ENCODE results near the gene SHCBP1. TPM values are rescaled to one million over a fixed set of nuclear protein-coding genes. Genes with fewer than 3 reads are reported as not detected.
A peak's percentile ranks its signal among the peaks of the same experiment; 100 is the strongest.

Gene SHCBP1
- total and polyA plus RNA-seq, 2 of the 13 experiments (the other 11 are each of a cell fraction or from before 2014, with no cell fraction given) = 15.7 to 33.0 TPM

DNA sequence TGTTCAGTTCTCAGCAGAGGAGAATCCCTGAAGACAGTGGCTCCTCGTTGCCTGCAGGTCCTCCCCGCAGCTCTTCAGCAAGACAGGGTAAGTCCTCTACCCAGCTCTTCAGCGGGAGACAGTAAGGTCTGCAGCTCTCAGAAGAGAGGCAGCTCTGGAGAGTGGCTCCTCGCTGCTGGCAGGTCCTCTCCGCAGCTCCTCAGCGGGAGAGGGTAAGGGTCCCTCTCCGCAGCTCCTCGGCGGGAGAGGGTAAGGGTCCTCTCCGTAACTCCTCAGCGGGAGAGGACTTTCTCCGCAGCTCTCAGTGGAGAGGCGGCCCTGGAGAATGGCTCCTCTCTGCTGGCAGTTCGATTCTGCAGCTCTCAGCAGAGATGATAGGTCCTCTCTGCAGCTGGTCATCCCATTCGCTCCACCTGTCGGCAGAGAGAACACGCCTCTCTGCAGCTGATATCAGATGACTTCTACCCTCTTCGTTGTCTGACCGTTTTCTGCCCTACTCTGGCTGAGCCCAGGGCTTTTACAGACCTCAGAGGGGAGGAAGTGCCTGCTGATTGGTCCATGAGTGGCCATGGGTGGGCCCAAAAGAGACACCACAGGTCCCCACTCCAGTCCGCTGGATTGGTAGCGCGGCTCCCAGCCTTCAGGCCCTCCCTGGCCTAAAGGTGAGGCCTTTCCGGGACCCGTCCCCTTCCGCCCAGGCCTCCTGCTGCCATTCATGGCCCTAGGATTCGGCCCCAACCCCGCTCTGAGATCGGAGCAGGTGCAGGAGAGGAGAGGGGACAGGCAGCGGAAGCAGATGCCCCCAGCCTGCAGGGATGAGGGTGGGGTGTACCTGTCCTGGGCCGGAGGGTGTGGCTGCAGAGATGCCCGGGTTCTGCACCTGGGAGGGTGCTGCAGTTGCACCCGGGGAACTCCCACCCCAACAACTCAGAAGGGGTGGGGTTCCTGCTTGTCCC lies 11.9 kb upstream of the SHCBP1 start (continued):
- TF ChIP-seq, protein P1, sequence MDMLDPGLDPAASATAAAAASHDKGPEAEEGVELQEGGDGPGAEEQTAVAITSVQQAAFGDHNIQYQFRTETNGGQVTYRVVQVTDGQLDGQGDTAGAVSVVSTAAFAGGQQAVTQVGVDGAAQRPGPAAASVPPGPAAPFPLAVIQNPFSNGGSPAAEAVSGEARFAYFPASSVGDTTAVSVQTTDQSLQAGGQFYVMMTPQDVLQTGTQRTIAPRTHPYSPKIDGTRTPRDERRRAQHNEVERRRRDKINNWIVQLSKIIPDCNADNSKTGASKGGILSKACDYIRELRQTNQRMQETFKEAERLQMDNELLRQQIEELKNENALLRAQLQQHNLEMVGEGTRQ (IDR thresholded peaks at IDR 0.05; ENCODE audit: low read depth, low read length) = no peak
- TF ChIP-seq, protein P1 (CRISPR knock-in tag; IDR thresholded peaks at IDR 0.05; ENCODE audit: borderline replicate concordance) = peak; percentile 9; the same call in 1 of the 2 replicates
- TF ChIP-seq ZNF136 (CRISPR knock-in tag; IDR thresholded peaks at IDR 0.05; ENCODE audit: low read depth) (0 out of 2 replicates have a peak, but pooled peaks have one; percentile 12), HNRNPH1 (optimal IDR thresholded peaks at IDR 0.05; ENCODE audit: low read depth, low read length) (no peak), GZF1 (CRISPR knock-in tag; IDR thresholded peaks at IDR 0.05) (0 out of 2 replicates have a peak, but pooled peaks have one; percentile 27), ZMYM3 (CRISPR knock-in tag; IDR thresholded peaks at IDR 0.05) (peak; percentile 50; the same call in 1 of the 2 replicates), ZNF367 (CRISPR knock-in tag; IDR thresholded peaks at IDR 0.05; ENCODE audit: borderline replicate concordance) (no peak), ZNF558 (CRISPR knock-in tag; IDR thresholded peaks at IDR 0.05; ENCODE audit: borderline replicate concordance) (peak; percentile 59; the same call in 1 of the 2 replicates), CCAR2 (optimal IDR thresholded peaks at IDR 0.05; ENCODE audit: low read depth, low read length) (no peak), ZNF292 (CRISPR knock-in tag; IDR thresholded peaks at IDR 0.05; ENCODE audit: borderline replicate concordance, low read depth) (peak; percentile 80), KDM5A (IDR thresholded peaks at IDR 0.05; ENCODE audit: borderline replicate concordance, low read length) (no peak), DNMT1 (CRISPR knock-in tag; IDR thresholded peaks at IDR 0.05) (no peak), SATB2 (CRISPR knock-in tag; IDR thresholded peaks at IDR 0.05) (no peak), SMAD3 (CRISPR knock-in tag; IDR thresholded peaks at IDR 0.05) (0 out of 2 replicates have a peak, but pooled peaks have one; percentile 22), PCBP1 (IDR thresholded peaks at IDR 0.05; ENCODE audit: borderline replicate concordance, low read depth, low read length) (0 out of 2 replicates have a peak, but pooled peaks have one; percentile 55), ZNF652 (CRISPR knock-in tag; IDR thresholded peaks at IDR 0.05; ENCODE audit: borderline replicate concordance, low read depth) (no peak), KLF13 (CRISPR knock-in tag; IDR thresholded peaks at IDR 0.05) (no peak), NR2F1 (CRISPR knock-in tag; IDR thresholded peaks at IDR 0.05) (peak in 1 of 2 experiments; percentile 31; a peak in 1 of 4 replicates), ZFP90 (CRISPR knock-in tag; IDR thresholded peaks at IDR 0.05; ENCODE audit: borderline replicate concordance) (peak; percentile 60; the same call in 1 of the 2 replicates)
- TF ChIP-seq, protein P2, sequence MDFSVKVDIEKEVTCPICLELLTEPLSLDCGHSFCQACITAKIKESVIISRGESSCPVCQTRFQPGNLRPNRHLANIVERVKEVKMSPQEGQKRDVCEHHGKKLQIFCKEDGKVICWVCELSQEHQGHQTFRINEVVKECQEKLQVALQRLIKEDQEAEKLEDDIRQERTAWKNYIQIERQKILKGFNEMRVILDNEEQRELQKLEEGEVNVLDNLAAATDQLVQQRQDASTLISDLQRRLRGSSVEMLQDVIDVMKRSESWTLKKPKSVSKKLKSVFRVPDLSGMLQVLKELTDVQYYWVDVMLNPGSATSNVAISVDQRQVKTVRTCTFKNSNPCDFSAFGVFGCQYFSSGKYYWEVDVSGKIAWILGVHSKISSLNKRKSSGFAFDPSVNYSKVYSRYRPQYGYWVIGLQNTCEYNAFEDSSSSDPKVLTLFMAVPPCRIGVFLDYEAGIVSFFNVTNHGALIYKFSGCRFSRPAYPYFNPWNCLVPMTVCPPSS (IDR thresholded peaks at IDR 0.05) = no peak
- TF ChIP-seq, protein P3, sequence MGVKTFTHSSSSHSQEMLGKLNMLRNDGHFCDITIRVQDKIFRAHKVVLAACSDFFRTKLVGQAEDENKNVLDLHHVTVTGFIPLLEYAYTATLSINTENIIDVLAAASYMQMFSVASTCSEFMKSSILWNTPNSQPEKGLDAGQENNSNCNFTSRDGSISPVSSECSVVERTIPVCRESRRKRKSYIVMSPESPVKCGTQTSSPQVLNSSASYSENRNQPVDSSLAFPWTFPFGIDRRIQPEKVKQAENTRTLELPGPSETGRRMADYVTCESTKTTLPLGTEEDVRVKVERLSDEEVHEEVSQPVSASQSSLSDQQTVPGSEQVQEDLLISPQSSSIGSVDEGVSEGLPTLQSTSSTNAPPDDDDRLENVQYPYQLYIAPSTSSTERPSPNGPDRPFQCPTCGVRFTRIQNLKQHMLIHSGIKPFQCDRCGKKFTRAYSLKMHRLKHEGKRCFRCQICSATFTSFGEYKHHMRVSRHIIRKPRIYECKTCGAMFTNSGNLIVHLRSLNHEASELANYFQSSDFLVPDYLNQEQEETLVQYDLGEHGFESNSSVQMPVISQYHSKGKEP (CRISPR knock-in tag; IDR thresholded peaks at IDR 0.05) = no peak
- TF ChIP-seq, protein P4, sequence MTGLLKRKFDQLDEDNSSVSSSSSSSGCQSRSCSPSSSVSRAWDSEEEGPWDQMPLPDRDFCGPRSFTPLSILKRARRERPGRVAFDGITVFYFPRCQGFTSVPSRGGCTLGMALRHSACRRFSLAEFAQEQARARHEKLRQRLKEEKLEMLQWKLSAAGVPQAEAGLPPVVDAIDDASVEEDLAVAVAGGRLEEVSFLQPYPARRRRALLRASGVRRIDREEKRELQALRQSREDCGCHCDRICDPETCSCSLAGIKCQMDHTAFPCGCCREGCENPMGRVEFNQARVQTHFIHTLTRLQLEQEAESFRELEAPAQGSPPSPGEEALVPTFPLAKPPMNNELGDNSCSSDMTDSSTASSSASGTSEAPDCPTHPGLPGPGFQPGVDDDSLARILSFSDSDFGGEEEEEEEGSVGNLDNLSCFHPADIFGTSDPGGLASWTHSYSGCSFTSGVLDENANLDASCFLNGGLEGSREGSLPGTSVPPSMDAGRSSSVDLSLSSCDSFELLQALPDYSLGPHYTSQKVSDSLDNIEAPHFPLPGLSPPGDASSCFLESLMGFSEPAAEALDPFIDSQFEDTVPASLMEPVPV (CRISPR knock-in tag; IDR thresholded peaks at IDR 0.05) = no peak; the same call in 1 of the 2 replicates

Data from HepG2 (cell line).